ENCODE results near the gene PLAC8.

PLAC8 gene

DNA sequence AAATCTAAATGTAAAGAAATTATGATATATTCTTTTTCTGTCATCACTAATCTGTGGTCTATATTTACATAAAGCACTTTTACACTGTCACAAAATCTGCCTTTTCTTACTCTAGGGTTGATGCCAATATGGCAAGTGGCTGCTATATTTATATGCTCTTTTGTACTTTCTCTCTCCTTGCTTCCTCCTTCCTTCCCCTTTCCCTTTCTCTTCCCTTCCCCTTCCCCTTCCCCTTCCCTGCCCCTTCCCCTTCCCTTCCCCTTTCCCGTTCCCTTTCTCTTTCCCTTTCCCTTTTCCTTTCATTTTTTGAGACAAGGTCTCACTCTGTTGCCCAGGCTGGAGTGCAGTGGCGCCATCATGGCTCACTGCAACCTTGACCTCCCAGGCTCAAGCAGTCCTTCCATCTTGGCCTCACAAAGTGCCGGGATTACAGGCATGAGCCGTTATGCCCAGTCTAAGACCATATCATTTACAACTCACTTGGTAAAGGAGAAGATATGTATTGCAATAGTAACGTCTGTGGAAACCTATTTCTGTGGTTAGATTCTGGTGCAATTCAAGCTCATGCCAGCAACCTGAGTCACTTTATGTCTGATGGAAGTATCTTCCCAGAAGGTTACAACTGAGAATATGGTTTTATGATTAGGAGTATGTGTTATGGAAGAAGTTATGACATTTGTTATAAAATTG lies 13.9 kb upstream of the PLAC8 start:
- no peak for TF ChIP-seq CTCF (IDR thresholded peaks at IDR 0.05; ENCODE audit: control extremely low read depth, extremely low read depth, low read depth, missing control alignments)
- POLR2A ChIA-PET = interaction anchor here (0.7 kb wide), 1 partner anchor 67 kb away, joined by 4 read pairs; no protein-coding TSS in a partner anchor
- CTCF ChIA-PET = no interaction called here
- DNase-seq (ENCODE audit: extremely low spot score) = no peak

- ChIA-PET POLR2A (no interaction called here), CTCF (interaction anchor here (1.3 to 2.5 kb wide), 2 partner anchors 9 to 15 kb away, joined by 3 to 11 read pairs; no protein-coding TSS in a partner anchor)
- no peak for DNase-seq (ENCODE audit: extremely low spot score)
- no peak for TF ChIP-seq CTCF (IDR thresholded peaks at IDR 0.05; ENCODE audit: control extremely low read depth, extremely low read depth, low read depth, missing control alignments)
Observed at GRCh38 chr4:83125738-83126141, 11.2 kb upstream of the PLAC8 start.

- no peak for DNase-seq (ENCODE audit: extremely low spot score)
- ChIA-PET CTCF (interaction anchor here (1.2 to 1.7 kb wide), 4 partner anchors 9 to 31 kb away, joined by 3 to 6 read pairs (median 4); no protein-coding TSS in a partner anchor), POLR2A (no interaction called here)
- TF ChIP-seq CTCF (IDR thresholded peaks at IDR 0.05; ENCODE audit: control extremely low read depth, extremely low read depth, low read depth, missing control alignments) = no peak
Observed at GRCh38 chr4:83124111-83124780, 9.7 kb upstream of the PLAC8 start.

- ChIA-PET CTCF (interaction anchor here (3.3 kb wide), 1 partner anchor 11 kb away, joined by 10 read pairs; no protein-coding TSS in a partner anchor), POLR2A (no interaction called here)
- no peak for TF ChIP-seq CTCF (IDR thresholded peaks at IDR 0.05; ENCODE audit: control extremely low read depth, extremely low read depth, low read depth, missing control alignments)
- no peak for DNase-seq (ENCODE audit: extremely low spot score)
Observed at GRCh38 chr4:83121246-83121645, 6.7 kb upstream of the PLAC8 start.

- POLR2A ChIA-PET = no interaction called here
- CTCF ChIA-PET = interaction anchor here (1.3 to 3.3 kb wide), 2 partner anchors 9 to 82 kb away, joined by 3 to 10 read pairs; no protein-coding TSS in a partner anchor
- TF ChIP-seq CTCF (IDR thresholded peaks at IDR 0.05; ENCODE audit: control extremely low read depth, extremely low read depth, low read depth, missing control alignments) = no peak
- DNase-seq (ENCODE audit: extremely low spot score) = no peak
Observed at GRCh38 chr4:83118869-83119268, 4.3 kb upstream of the PLAC8 start.

- DNase-seq (ENCODE audit: extremely low spot score) = no peak
- POLR2A ChIA-PET = no interaction called here
- CTCF ChIA-PET = interaction anchor here (0.8 to 0.9 kb wide), 2 partner anchors 9 to 15 kb away, joined by 3 read pairs; no protein-coding TSS in a partner anchor
- no peak for TF ChIP-seq CTCF (IDR thresholded peaks at IDR 0.05; ENCODE audit: control extremely low read depth, extremely low read depth, low read depth, missing control alignments)
Observed at GRCh38 chr4:83115656-83116285, 1.2 kb upstream of the PLAC8 start.

All from GM10248 (cell line).